IPS DF 4.7 (cell line): ENCODE data around the gene STAT6.
"Not testable (repeated sequence)": the region's sequence is repeated elsewhere in the genome, so short reads cannot be mapped to it uniquely, and the experiment has no call there.

Source experiments
- DNase-seq: peaks from one replicate; pipeline ENCODE4 v3.0.0-alpha.2; 2013; ENCODE audit warnings: low spot score; ENCODE audit errors: extremely low read depth

Gene STAT6

GRCh38 chr12:57053901-57054300 is 57.3 kb downstream of the STAT6 start:
- not testable (repeated sequence) for DNase-seq

- not testable (repeated sequence) for DNase-seq
These were observed 58.0 kb downstream of the STAT6 start for GRCh38 chr12:57053146-57053545.

GRCh38 chr12:57051011-57051410 is 60.2 kb downstream of the STAT6 start:
- no peak for DNase-seq

- no peak for DNase-seq
These were observed 61.3 kb downstream of the STAT6 start, which contains the start of gene MYO1A for GRCh38 chr12:57049890-57050289. MYO1A (minus strand) TSS chr12:57050129; CDS start chr12:57048323, 1,806 bp downstream.

GRCh38 chr12:57049119-57049446 is 62.1 kb downstream of the STAT6 start:
- DNase-seq: no peak

- DNase-seq: no peak
These were observed 62.6 kb downstream of the STAT6 start for GRCh38 chr12:57048423-57049118.

GRCh38 chr12:57047981-57048380 is 63.2 kb downstream of the STAT6 start:
- no peak for DNase-seq

GRCh38 chr12:57046947-57047890 is 63.9 kb downstream of the STAT6 start:
- DNase-seq: no peak

GRCh38 chr12:57046086-57046791 is 64.9 kb downstream of the STAT6 start:
- no peak for DNase-seq
